Liver (tissue), 2 donors: ENCODE data around the gene CFAP221.

ENCODE experiments used
- CTCF ChIP-seq: fragments of 150-350 bp; IDR thresholded peaks from 2 replicates; pipeline ENCODE4 v1.5.1; 2017; ENCODE audit warnings: improper control_type of control experiment, low read depth, low read length; ENCODE audit not compliant: missing input control
- ZBTB33 ChIP-seq: IDR thresholded peaks from 2 replicates; pipeline ENCODE4 v1.6.1; 2016; ENCODE audit warnings: antibody characterized with exemption
- donor health status: healthy.

- TF ChIP-seq CTCF (no peak), ZBTB33 (no peak)
Observed at GRCh38 chr2:119598596-119599263, 54.5 kb downstream of the CFAP221 start.
